ENCODE measurements around the gene TP53I13.
A peak's percentile ranks its signal among the peaks of the same experiment; 100 is the strongest.

TP53I13 gene

GRCh38 chr17:29591737-29592608, 23.5 kb downstream of the TP53I13 start (continued):
- TF ChIP-seq ZNF560 (tag by site-specific recombination; IDR thresholded peaks at IDR 0.05; ENCODE audit: borderline replicate concordance) (no peak), IKZF3 (tag by site-specific recombination; IDR thresholded peaks at IDR 0.05) (peak; percentile 98), ZNF121 (tag by site-specific recombination; IDR thresholded peaks at IDR 0.05) (no peak), EGR2 (tag by site-specific recombination; IDR thresholded peaks at IDR 0.05; ENCODE audit: low read depth) (peak; percentile 91), ZBTB49 (tag by site-specific recombination; IDR thresholded peaks at IDR 0.05; ENCODE audit: low read depth) (no peak), ZNF274 (IDR thresholded peaks at IDR 0.05; ENCODE audit: low read length) (no peak), ZNF274 (tag by site-specific recombination; IDR thresholded peaks at IDR 0.05; ENCODE audit: borderline replicate concordance) (no peak), ZNF843 (tag by site-specific recombination; IDR thresholded peaks at IDR 0.05) (peak; percentile 50; the same call in 1 of the 2 replicates), ZBTB17 (tag by site-specific recombination; IDR thresholded peaks at IDR 0.05) (peak; percentile 91), ZNF501 (tag by site-specific recombination; IDR thresholded peaks at IDR 0.05) (peak; percentile 59), ZXDB (tag by site-specific recombination; IDR thresholded peaks at IDR 0.05) (no peak; the same call in 1 of the 2 replicates), MEIS1 (CRISPR knock-in tag; IDR thresholded peaks at IDR 0.05; ENCODE audit: borderline replicate concordance) (no peak), PATZ1 (tag by site-specific recombination; IDR thresholded peaks at IDR 0.05) (peak; percentile 98), ZNF366 (tag by site-specific recombination; conservative IDR thresholded peaks at IDR 0.05) (peak; percentile 99), ZNF530 (tag by site-specific recombination; IDR thresholded peaks at IDR 0.05; ENCODE audit: low read depth) (no peak), HIC1 (tag by site-specific recombination; IDR thresholded peaks at IDR 0.05) (peak; percentile 94), ZNF362 (tag by site-specific recombination; IDR thresholded peaks at IDR 0.05) (no peak), ZSCAN18 (tag by site-specific recombination; IDR thresholded peaks at IDR 0.05) (no peak), ZNF623 (tag by site-specific recombination; IDR thresholded peaks at IDR 0.05) (no peak), ZNF529 (tag by site-specific recombination; IDR thresholded peaks at IDR 0.05; ENCODE audit: insufficient replicate concordance) (no peak), ZNF792 (tag by site-specific recombination; IDR thresholded peaks at IDR 0.05) (no peak), ZNF747 (tag by site-specific recombination; IDR thresholded peaks at IDR 0.05) (no peak), ZBTB8A (tag by site-specific recombination; IDR thresholded peaks at IDR 0.05) (peak; percentile 95), OSR2 (tag by site-specific recombination; IDR thresholded peaks at IDR 0.05) (no peak), ZNF645 (tag by site-specific recombination; IDR thresholded peaks at IDR 0.05) (no peak), ZNF768 (tag by site-specific recombination; IDR thresholded peaks at IDR 0.05) (no peak), ZNF423 (tag by site-specific recombination; IDR thresholded peaks at IDR 0.05) (peak; percentile 77; the same call in 1 of the 2 replicates), YY1 (tag by site-specific recombination; IDR thresholded peaks at IDR 0.05) (no peak), ZNF473 (tag by site-specific recombination; IDR thresholded peaks at IDR 0.05) (no peak), ZNF174 (tag by site-specific recombination; IDR thresholded peaks at IDR 0.05) (no peak)

Measured in HEK293 (cell line).